NT2/D1 (cell line): ENCODE results near the gene UBE2L6.

ENCODE experiments used
- YY1 ChIP-seq: IDR thresholded peaks from 2 replicates; pipeline ENCODE4 v1.6.1; 2011; ENCODE audit not compliant: insufficient read length, insufficient read depth
- ZNF274 ChIP-seq: IDR thresholded peaks from 2 replicates; pipeline ENCODE4 v1.6.1; 2011; ENCODE audit warnings: mild to moderate bottlenecking, low read depth, low read length

DNA sequence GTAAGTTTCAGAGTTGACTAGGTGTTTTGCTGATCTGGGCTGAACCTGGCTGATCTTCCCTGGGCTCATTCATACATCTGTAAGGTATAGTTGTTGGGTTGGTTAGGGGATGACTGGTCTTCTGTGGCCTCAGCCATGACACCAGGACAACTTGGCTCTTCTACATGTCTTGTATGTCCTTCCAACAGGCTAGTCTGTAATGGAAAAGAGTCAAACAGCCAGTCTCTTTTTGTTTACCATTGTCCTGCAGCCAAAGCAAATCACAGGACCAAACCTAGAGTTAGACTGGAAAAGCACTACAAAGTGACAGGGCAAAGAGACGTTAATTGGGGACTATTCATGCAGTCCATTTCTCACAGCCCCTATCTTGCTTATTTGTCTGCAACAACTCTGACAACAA is 47.8 kb upstream of the UBE2L6 start:
- TF ChIP-seq ZNF274 (no peak), YY1 (no peak)
